Endothelial cell of hepatic sinusoid (primary cell): Measurements from ENCODE around the gene SORL1-AS1.
"Not testable (repeated sequence)": the region's sequence is repeated elsewhere in the genome, so short reads cannot be mapped to it uniquely, and the experiment has no call there.

Experiments used
- in situ Hi-C: cut with HindIII; loops from 2 replicates; pipeline ENCODE4 v1.10.0; 2017; ENCODE audit warnings: low sequenced_read_pairs

SORL1-AS1 gene

DNA sequence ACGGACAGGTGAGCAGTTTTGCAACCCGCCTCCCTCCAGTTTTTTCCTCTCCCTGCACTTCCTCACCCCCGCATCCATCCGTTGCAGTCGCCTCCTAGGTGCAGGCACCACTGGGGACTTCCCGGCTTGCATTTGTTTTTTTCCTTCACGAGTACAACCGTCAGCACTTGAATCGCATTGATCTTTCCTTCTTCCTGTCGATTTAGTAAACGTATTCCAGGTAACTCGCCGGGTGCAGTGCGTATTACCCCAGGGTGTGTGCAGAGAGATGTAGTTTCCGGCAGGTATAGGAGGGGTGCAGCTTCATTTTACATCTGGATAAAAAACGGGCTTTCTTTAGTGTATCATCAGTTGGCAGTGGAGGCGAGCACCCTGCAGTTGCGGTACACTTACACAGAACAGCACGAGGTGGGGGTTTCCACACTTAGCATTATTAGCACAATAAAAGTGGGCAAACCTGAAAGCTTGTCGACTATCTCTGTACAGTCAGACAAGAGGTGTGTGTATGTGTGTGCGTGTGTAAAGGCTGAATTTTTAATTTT is at the start of gene SORL1-AS1:
Gene SORL1-AS1 (minus strand): TSS at position 359 of the 542 bp plus-strand sequence.
- in situ Hi-C loops = no loop called here

DNA sequence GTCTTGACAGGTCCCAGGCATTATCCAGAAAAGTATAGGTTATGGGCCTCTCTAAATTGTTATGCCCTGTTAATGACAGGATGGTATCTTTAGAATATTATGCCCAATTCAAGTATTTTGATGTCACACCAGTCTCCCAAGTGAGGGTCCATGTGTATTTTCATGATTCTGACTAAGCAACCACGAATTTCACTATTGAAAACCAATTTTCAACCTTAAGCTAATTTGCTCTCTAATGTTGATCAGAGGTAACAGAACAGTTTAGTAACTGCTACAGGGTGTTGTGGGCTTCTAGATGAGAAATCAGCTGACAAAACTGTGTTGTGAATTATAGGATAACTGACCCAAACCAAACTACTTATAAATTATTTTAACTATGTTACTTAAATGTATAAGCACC is 48.0 kb upstream of the SORL1-AS1 start:
- in situ Hi-C loops = no loop called here

DNA sequence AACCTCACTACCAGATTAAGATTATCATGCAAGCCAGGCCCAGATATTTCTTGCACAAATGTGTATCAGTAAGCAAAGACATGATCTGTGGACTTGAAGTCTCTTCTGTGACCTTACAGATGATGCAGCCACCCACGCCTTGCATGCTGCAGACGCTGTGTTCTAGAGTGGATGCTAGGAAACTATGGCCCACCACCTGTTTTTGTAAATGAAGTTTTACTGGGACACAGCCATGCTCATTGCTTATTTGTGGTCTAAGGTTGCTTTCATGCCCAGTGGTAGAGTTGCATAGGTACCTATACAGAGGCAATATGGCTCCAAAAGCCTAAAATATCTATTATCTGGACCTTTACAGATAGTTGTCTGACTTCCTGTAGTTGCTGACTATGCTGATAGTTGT is 47.5 kb upstream of the SORL1-AS1 start:
- in situ Hi-C loops = no loop called here

DNA sequence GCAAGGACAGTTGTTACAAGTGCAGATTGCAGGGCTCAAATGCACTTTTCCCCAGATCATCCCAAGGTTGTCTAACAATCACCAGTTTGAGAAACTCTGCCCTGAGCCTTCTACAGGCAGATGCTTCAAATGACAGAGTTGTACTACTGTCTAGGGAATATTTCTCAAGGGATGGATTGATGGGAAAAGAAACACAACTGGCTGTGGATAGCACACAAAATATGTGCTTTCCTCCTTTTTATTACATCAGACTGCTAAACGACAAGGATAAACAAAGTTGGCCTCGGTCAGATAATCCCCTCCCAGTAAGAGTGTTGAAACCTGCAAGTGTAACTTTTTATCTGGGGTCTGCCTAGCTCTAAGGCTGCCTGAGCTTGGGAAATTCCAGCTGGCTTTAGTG is 46.6 kb upstream of the SORL1-AS1 start:
- in situ Hi-C loops = no loop called here

DNA sequence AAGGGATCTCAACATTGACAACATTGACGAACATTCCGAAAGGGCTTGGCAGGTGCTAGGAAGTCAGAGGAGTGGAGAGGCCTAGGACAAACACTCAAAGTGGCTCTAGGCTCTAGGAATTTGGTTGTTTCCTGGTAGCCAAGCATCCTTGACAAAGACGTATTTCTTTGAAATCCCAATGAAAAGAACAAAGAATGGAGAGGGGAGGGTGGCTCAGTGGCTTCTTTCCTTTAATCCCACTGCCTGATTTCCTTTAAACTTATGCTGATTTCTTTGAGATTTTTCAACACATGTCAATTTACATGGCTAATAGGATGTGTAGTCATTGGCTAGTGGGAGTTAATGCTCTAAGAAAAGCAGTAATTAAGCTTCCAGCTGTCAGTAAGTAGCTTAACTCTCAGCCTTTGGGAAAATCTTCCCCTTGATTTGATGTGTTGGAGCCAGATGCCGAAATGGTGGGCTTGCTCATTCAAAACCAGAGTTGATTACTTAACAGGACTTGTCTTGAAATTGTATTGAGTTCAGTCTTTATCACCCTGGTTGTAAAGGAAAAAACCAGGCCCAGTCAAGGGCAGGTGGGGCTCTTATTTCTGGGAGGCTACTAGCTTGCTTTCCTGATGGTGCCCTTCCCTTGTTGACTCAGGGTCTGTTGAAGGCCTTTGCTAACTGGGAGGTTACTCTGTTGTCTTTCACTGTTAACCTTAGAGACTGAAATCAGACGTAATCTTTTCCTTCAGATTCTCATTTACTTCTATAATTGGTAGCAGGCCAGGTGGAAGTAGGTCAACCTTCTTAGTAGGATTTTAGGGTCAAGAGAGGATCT is 44.6 kb upstream of the SORL1-AS1 start:
- in situ Hi-C loops = no loop called here

DNA sequence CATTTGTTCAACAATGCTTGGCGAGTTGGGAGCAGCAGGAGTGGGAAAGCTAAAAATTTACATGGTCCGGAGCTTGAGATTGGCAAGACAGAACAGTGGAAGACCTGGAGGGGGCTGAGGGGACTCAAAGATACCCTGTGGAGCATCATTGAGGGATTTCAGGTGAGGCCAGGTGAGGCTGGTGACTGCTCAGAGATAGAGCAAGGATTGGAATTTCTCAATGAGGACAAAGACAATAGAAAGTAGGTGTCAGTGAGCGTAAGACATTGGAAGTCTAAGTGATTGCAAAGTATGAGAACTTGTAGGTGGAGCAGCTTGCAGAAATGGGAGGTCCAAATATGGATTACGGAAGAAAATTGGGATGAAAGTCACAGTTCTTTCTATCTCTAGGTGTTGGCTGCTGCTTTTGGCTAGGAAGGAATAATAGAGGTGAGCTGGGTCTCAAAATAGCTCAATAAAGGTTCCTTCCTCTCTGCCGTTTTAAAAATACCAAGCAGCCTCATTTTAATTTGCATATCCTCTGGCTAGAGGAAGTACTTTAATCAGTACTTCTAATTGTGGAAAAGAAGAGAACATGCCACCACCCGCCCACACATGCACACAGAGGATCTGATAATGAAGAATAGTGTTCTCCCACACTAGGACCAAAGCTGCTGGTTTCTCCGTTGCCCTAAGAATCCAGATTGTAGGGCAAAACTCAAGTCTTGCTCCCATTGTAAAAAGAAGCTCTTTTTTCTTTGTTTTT is 41.8 kb upstream of the SORL1-AS1 start:
- in situ Hi-C loops = no loop called here

DNA sequence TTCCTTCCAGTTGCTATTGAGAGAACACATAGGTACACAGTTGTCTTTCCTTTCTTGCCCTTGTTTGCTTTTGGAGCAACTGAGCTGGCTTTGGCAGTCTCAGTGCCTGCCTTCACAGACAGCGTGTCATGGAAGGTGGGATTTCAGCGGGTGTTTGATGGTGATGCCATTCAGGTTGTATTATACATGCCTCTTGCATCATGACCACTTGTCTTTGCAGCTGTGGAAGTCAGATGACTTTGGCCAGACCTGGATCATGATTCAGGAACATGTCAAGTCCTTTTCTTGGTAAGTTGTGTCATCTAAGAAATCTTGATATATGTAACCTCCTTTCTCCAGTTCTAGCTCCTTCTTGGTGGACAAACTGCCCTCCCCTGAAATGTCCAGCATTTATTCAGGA is 37.1 kb upstream of the SORL1-AS1 start:
- in situ Hi-C loops = no loop called here

DNA sequence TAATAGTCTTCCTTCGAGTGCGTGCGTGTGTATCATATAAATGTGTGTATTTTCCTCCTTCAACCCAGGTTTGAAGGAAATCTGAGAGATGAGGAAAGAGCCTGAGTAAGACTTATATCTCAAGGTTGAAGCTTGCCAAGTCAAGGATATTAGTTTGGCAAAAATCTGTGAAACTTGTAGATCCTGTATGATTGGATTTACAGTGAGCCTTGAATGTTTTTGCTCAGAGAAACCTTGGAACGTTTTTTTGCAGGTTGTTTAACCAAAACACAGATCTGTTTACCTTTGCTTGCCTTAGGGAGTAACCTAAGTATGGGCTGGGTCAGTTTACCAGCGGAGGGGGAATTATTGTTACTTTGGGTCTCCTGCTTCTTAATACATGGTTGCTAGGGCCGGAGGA is 35.9 kb upstream of the SORL1-AS1 start:
- in situ Hi-C loops = no loop called here

DNA sequence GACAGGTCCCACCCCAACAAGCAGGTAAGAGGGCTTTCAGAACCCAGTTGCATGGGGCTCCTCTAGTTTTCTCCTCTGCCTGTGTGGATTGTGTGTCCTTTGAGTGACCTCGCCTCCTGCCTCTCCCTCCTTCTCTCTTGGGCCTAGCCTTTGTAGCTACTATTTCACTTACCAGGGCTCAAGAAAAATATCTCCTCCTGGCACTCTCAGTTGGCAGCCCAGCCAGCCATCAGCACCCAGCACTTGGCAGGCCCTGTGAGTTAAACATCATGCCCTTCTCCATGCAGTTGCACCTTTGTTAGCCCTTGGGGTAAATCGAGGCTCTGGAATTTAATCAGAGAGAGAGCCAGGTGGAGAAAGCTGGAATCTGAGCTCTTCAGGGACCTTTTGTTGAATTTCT is 35.4 kb upstream of the SORL1-AS1 start:
- in situ Hi-C loops = no loop called here

DNA sequence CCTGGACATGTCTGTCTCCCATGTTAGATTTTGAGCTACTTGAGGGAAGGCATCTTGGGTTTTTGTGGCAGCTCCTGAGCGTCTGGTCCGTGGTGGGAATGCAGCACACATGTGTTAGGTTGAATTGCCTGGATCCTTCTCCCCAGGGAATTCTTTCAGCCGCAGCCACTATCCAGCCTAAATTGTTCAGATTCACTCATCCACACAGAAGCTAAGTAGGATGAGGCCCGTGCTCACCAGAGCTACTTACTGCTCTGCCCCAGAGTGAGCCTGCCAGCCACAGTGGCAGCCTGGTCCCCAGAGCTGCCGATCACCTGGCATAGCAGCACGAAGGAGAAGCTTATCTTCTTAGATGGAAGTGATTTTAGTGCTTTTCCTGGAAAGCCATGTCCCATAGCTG is 34.4 kb upstream of the SORL1-AS1 start:
- in situ Hi-C loops = no loop called here

DNA sequence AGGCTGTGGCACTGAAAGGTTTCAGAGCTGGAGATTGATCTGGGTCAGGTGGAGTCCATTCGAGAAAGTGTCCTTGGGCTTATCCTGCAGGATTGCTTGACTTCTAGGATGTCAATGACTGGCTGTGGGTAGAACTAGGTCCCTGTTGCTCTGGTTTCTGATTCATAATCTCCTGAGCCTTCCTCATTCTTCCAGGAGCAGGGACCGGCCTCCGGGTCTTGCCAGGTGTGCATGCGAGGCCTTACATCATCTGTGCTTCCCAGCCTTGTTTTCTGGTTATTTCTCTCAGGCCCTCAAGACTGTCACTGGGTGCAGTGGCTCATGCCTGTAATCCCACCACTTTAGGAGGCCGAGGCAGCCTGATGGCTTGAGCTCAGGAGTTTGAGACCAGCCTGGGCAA is 33.3 kb upstream of the SORL1-AS1 start:
- in situ Hi-C loops = no loop called here

DNA sequence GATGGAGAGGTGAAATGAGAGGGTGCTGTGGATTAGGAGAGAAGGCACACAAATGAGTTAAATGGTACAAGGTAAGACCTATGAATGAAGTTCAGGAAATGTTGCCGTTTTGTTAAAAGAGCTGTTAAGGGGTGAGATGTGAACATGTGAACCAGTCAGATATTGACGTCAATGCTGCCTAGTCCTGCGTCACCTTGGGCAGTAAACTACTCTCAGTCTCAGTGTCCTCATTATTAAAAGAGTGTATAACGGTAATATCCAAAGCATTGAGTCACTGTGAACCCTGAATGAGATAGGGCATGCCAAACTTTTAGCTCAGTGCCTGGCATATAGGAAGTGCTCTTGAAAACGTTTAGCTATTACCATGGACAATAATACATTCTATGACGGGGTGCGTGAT is 32.4 kb upstream of the SORL1-AS1 start:
- in situ Hi-C loops = no loop called here

DNA sequence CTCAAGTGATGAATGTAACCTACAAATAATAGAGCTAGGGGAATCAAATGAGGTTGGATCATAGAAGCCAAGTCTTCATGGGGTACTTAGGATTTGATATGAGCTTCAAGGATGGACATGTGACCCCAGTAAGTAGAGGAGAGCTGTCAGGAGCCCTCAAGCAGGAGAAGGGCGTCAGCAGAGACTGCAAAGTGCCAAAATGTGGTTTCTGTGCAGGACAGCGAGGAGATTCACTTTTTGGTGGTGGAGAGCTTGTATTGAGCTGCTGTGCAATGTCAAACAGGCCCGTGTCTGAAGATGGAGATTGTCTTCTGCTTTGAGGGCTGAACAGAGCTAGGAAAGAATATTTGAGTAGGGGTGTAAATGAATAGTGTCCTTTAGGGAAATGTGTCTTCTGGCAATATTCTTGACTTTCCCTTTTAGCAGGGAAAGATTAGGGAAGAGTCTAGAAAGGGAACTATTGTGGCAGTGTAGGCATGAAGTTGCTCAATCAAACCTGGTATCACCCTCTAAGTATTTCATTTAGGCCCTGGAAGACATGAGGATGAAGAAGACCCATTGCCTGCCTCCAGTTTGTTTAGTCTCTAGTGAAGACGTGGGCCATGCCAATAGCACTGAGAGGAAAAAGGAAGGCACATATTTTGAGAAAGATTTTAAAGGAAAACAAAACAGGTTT is 31.2 kb upstream of the SORL1-AS1 start:
- in situ Hi-C loops = no loop called here

DNA sequence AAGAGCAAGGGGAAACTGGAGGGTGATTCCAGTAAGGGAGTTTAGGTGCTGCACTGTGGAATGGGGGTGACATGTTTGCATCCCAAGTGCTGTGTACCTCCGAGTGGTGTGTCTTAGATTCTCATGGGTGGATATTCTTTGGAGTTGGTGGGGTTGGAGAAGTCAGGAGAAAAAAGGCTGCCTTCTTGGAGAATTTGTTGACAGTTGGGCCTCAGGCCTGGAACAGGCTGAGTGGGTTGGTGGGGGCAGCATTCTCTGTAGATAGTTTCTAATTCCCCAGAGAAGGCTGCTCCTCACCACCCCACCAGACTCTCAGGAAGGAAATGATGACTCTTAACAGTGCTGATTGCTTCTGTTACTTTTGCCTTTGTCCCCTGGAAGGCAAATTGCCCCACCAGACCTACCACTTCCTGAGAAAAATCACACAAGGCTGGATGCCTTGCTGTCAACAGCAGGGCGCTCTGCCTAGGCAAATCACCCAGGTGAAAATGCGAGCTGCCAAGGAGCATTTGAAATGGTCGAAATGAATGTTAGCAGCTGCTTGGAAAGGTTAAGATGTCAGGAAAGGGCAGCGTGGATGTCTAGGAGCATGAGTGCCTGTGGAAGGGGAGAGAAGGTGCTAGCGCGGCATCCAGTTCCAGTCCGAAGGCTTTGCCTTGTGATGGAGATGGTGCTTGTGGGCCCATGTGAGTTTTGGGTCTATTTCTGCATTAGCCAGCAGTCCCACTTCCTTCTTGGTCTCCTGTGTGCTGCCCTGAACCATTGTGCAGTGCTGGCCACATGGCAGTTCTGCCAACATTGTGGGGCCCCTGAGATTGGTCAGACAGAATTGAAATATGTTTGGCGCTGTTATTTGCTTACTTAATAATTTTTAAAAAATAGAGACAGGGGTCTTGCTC is 29.7 kb upstream of the SORL1-AS1 start:
- in situ Hi-C loops = no loop called here

DNA sequence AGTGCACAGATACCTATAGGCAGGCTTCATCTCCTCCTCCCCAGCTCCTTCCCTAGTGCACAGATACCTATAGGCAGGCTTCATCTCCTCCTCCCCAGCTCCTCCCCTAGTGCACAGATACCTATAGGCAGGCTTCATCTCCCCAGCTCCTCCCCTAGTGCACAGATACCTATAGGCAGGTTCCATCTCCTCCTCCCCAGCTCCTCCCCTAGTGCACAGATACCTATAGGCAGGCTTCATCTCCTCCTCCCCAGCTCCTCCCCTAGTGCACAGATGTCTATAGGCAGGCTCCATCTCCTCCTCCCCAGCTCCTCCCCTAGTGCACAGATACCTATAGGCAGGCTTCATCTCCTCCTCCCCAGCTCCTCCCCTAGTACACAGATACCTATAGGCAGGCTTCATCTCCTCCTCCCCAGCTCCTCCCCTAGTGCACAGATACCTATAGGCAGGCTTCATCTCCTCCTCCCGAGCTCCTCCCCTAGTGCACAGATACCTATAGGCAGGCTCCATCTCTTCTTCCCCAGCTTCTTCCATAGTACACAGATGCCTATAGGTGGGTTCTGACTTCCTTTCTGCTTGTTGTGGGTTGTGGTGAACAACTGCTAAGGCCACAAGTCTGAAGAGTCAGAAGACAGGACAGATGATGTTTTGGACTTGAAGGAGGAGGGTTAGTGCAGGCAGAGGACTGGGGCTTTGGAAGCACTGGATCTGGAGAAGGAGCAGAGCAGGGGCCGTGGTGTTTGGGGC is 28.9 kb upstream of the SORL1-AS1 start:
- in situ Hi-C loops = not testable (repeated sequence)

DNA sequence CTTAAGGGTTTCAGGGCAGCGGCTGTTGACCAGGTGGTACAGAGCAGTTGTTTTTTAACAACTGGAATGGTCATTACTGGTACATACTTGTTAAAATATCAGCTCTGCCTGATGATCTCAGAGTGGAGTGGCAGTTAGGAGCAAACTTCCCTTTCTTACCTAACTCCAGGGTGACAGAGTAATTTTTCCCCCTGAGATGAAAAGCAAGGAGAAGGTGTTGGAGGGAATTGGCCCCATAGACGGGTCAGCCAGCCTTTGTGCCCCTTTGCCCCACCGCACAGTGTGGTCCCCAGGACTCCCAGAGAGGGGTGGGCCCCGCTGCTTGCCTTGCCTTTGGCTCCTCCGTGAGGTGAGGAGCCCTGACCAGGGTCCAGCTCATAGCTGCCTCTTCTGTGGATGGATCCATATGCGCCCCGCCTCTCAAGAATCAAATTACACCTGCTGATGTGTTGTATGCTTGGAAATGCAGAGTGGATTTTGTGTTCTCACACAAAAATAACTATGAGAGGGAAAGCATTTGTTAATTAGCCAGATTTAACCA is 27.0 kb upstream of the SORL1-AS1 start:
- in situ Hi-C loops = no loop called here

DNA sequence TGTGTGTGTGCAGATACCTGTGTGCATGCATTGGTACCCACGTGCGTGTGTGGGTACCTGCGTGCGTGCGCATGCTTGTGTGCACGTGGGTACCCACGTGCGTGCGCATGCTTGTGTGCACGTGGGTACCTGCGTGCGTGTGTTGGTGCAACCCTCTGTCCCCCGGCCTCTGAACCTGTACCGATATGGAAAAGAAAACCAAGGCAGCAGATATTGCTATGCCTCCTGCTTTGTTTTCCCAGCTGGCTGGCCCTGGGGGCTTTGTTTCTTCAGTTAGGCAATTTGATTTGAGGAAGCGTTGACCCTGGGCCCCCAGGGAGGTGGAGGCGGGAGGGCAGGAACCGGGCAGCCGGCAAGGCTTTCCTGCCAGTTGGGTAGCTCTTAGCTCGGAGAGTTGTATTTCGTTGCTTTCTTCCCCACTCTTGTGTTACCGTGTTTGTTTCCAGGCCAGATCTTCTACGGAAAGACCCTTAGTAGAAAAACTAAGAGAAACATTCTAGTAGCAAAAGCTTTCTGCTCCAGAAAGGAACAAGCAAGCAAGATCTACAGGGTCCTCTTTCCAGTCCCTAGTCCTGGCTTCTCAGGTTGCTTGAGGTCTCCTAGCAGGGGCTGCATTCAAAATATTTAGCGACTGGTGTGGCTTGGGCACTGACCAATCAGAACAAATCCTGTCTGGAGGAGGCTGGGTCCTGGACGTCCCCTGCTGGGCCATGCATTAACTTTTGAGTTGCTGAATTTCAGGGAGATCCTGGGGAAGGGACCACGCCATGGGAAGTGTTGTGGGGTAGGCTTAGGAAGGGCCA is 26.3 kb upstream of the SORL1-AS1 start:
- in situ Hi-C loops = no loop called here

DNA sequence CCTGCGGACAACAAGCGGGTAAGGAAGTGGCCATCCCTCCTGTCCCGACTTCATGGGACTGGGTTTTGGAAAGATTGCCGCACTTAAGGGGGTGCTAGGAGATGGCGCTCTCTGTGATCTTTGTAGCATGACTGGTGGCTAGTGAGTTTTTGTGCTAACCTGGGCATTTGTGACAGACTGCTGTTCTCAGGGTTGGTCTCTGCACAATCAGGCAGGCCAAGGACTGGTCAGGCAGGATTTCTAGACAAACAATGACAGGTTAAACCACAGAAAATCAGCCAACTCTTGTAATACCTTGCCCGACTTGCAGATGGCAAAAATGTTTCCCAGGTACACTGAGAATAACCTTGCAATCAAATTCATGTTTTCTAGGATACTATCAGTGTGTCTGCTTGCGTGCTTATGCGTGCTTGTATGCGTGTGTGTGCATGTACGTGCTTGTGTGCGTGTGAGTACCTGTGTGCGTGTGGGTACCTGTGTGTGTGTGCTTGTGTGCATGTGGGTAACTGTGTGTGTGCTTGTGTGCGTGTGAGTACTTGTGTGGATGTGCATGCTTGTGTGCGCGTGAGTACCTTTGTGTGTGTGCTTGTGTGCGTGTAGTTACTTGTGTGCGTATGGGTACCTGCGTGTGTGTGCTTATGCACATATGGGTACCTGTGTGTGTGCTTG is 25.6 kb upstream of the SORL1-AS1 start:
- in situ Hi-C loops = no loop called here
